Mesendoderm (in vitro differentiated cells): Measurements from ENCODE around the gene UGT3A1.

Experiments
- DNase-seq: peaks from one replicate; pipeline ENCODE4 v3.0.0; 2013
- H2AK5ac ChIP-seq: 2 replicates; pipeline ENCODE4 v1.6.1; 2013; ENCODE audit warnings: low read length, inconsistent platforms
- H2BK120ac ChIP-seq: 2 replicates; pipeline ENCODE4 v1.6.1; 2013; ENCODE audit warnings: low read depth, mild to moderate bottlenecking, low read length, moderate library complexity, mixed read lengths
- H2BK15ac ChIP-seq: replicated peaks from 2 replicates; pipeline ENCODE4 v1.6.1; 2013; ENCODE audit warnings: low read depth, mild to moderate bottlenecking, moderate library complexity
- H2BK5ac ChIP-seq: 2 replicates; pipeline ENCODE4 v1.6.1; 2013; ENCODE audit warnings: low read length, inconsistent platforms
- H3K18ac ChIP-seq: 2 replicates; pipeline ENCODE4 v1.6.1; 2013; ENCODE audit warnings: mild to moderate bottlenecking, low read length, mixed read lengths
- H3K23ac ChIP-seq: one replicate; pipeline ENCODE4 v1.6.1; 2013; ENCODE audit warnings: low read length
- H3K27ac ChIP-seq: 2 replicates; pipeline ENCODE4 v1.5.1; 2013; ENCODE audit warnings: low read depth, mild to moderate bottlenecking, inconsistent platforms, low read length, moderate library complexity
- H3K27me3 ChIP-seq: 2 replicates; pipeline ENCODE4 v1.6.1; 2013; ENCODE audit warnings: low read length, control low read depth, mild to moderate bottlenecking, inconsistent platforms; ENCODE audit not compliant: insufficient read depth, poor library complexity
- H3K36me3 ChIP-seq: 2 replicates; pipeline ENCODE4 v1.6.1; 2013; ENCODE audit warnings: low read length, inconsistent platforms; ENCODE audit not compliant: control insufficient read depth, insufficient read depth
- H3K4ac ChIP-seq: one replicate; pipeline ENCODE4 v1.6.1; 2013; ENCODE audit warnings: low read depth, mild to moderate bottlenecking, low read length, moderate library complexity
- H3K4me1 ChIP-seq: 2 replicates; pipeline ENCODE4 v1.6.1; 2013; ENCODE audit warnings: low read depth, low read length, inconsistent platforms; ENCODE audit not compliant: control insufficient read depth
- H3K4me2 ChIP-seq: 2 replicates; pipeline ENCODE4 v1.6.1; 2013; ENCODE audit warnings: low read length
- H3K4me3 ChIP-seq: 2 replicates; pipeline ENCODE4 v1.5.1; 2013; ENCODE audit warnings: mild to moderate bottlenecking, low read length
- H3K56ac ChIP-seq: one replicate; pipeline ENCODE4 v1.6.1; 2013; ENCODE audit warnings: low read length
- H3K79me1 ChIP-seq: 2 replicates; pipeline ENCODE4 v1.6.1; 2013; ENCODE audit warnings: low read length, inconsistent platforms
- H3K79me2 ChIP-seq: 2 replicates; pipeline ENCODE4 v1.6.1; 2013; ENCODE audit warnings: mild to moderate bottlenecking, low read length; ENCODE audit not compliant: control insufficient read depth, insufficient read depth
- H3K9ac ChIP-seq: 2 replicates; pipeline ENCODE4 v1.6.1; 2013; ENCODE audit warnings: low read length, inconsistent platforms
- H4K5ac ChIP-seq: one replicate; pipeline ENCODE4 v1.6.1; 2013; ENCODE audit warnings: low read length
- H4K8ac ChIP-seq: one replicate; pipeline ENCODE4 v1.6.1; 2013; ENCODE audit warnings: low read depth, mild to moderate bottlenecking, control low read depth, low read length, moderate library complexity
- WGBS: extraction: QIAGEN DNeasy Blood & Tissue Kit; methylation state at CpG from one replicate; pipeline ENCODE4 v1.1.7; 2013; ENCODE audit warnings: low lambda C conversion rate, missing lambda C conversion rate; ENCODE audit not compliant: insufficient coverage; ENCODE audit errors: extremely low coverage; 5-methylcytosine and 5-hydroxymethylcytosine counted together

UGT3A1 gene

DNA sequence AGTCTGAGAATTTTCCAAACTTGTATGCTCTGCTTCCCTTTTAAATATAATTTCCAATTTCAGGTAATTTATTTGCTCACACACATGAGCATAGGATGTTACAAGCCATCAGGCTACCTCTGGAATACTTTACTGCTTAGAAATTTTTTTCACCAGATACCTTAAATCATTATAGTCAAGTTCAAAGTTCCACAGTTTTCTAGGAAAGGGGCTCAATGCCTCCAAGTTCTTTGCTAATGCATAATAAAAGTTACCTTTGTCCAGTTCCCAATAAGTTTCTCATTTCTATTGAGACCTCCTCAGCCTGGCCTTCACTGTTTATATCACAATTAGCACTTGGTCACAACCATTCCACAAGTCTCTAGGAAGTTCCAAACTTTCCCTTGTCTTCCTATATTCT lies 16.2 kb upstream of the UGT3A1 start:
- Histone ChIP-seq H3K27me3 (no peaks in the 10 kb centered on the region), H2BK5ac (no peak overlapping the region), H3K23ac (no peak overlapping the region), H3K36me3 (no peaks in the 10 kb centered on the region), H2BK120ac (no peak overlapping the region), H3K4me1 (no peaks in the 10 kb centered on the region), H3K9ac (no peak overlapping the region), H3K4me3 (no peak overlapping the region), H3K56ac (no peak overlapping the region), H3K4ac (no peak overlapping the region), H3K79me1 (no peaks in the 10 kb centered on the region), H4K8ac (no peak overlapping the region), H3K27ac (no peak overlapping the region), H2AK5ac (no peak overlapping the region), H3K18ac (no peak overlapping the region), H3K4me2 (no peak overlapping the region), H4K5ac (no peak overlapping the region), H2BK15ac (no peak overlapping the region), H3K79me2 (no peaks in the 10 kb centered on the region)
- no peak for DNase-seq

DNA sequence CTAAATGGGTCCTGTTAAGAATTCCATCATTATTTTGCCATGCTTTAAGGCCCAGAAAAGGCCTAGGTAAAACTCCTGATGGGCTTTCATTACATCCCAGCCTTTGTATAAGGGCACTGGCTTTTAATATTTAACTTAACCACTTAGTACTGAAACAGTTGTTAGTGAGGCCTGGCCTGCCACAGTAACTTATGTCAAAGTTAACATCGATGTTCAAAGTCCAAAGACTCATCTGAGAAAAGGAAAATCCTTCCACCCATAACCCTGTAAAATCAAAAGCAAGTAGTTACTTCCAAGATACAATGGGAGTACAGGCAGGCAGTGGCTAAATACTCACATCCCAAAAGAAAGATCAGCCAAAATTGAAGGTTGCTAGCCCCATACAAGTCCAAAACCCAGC lies 15.0 kb upstream of the UGT3A1 start:
- no peak overlapping the region for H2AK5ac ChIP-seq
- H3K18ac ChIP-seq = no peak overlapping the region
- no peak overlapping the region for H3K4me3 ChIP-seq
- H3K4me2 ChIP-seq = no peak overlapping the region
- no peak overlapping the region for H3K4ac ChIP-seq
- H3K23ac ChIP-seq = no peak overlapping the region
- H3K79me1 ChIP-seq = no peaks in the 10 kb centered on the region
- H4K8ac ChIP-seq = no peak overlapping the region
- H2BK120ac ChIP-seq = no peak overlapping the region
- DNase-seq = no peak
- no peaks in the 10 kb centered on the region for H3K27me3 ChIP-seq
- no peak overlapping the region for H3K56ac ChIP-seq
- no peaks in the 10 kb centered on the region for H3K36me3 ChIP-seq
- no peak overlapping the region for H4K5ac ChIP-seq
- H2BK5ac ChIP-seq = no peak overlapping the region
- no peak overlapping the region for H2BK15ac ChIP-seq
- H3K4me1 ChIP-seq = no peaks in the 10 kb centered on the region
- H3K27ac ChIP-seq = no peak overlapping the region
- WGBS = no CpG with 5 or more reads among the region's 1 CpG
- no peak overlapping the region for H3K9ac ChIP-seq
- H3K79me2 ChIP-seq = no peaks in the 10 kb centered on the region

DNA sequence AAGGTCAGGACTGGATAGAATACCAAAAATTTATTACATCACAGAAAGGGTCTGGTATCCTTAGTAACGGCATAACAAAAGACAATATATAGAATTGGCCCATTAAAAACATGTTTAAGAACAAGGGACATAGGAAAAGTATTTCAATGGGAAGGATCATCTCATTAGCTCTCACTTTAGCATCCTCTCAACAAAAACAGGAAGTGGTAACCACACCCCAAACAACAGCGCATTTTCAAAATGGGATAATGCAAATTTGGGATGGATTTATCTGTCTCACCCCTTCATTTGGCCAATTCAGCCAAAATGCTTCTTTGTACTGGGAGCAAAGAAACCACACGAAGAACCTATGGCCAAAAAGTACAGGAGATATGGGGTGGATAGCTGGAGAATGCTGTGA lies 9.8 kb upstream of the UGT3A1 start:
- H3K36me3 ChIP-seq = no peaks in the 10 kb centered on the region
- no peak overlapping the region for H2BK5ac ChIP-seq
- H3K56ac ChIP-seq = no peak overlapping the region
- no peaks in the 10 kb centered on the region for H3K27me3 ChIP-seq
- H4K8ac ChIP-seq = no peak overlapping the region
- H3K4me2 ChIP-seq = no peak overlapping the region
- H3K4ac ChIP-seq = no peak overlapping the region
- H3K23ac ChIP-seq = no peak overlapping the region
- H3K79me1 ChIP-seq = no peaks in the 10 kb centered on the region
- no peak overlapping the region for H4K5ac ChIP-seq
- H2AK5ac ChIP-seq = no peak overlapping the region
- DNase-seq = no peak
- no peak overlapping the region for H3K27ac ChIP-seq
- no peaks in the 10 kb centered on the region for H3K4me1 ChIP-seq
- H3K9ac ChIP-seq = no peak overlapping the region
- no peak overlapping the region for H3K4me3 ChIP-seq
- H2BK120ac ChIP-seq = no peak overlapping the region
- H3K79me2 ChIP-seq = no peaks in the 10 kb centered on the region
- no peak overlapping the region for H3K18ac ChIP-seq
- whole genome bisulfite sequencing = no CpG with 5 or more reads among the region's 3 CpGs
- H2BK15ac ChIP-seq = no peak overlapping the region

- H3K4ac ChIP-seq = no peak overlapping the region
- WGBS = no CpG with 5 or more reads among the region's 1 CpG
- no peak overlapping the region for H3K4me2 ChIP-seq
Observed at GRCh38 chr5:35999547-35999946, 8.4 kb upstream of the UGT3A1 start.

DNA sequence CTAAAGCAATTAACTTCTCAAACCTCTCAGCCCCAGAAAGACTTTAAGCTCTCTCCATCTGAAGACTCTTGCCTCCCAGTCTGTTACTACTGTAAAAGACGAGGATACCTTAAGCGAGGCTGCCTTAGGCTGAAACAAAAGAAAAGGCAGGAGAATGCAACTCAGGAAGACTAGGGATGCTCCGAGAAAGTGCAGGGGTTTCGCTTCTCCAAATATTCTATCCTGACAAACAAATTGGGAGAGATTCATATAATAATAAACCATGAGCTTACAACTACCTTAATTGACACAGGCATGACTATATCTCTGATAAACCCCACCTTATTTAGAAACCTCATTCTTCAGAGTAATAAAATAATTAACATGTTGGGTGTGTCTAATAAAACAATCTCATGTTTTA lies 4.9 kb upstream of the UGT3A1 start:
- no peak overlapping the region for H3K56ac ChIP-seq
- H2BK5ac ChIP-seq = no peak overlapping the region
- no peak overlapping the region for H3K4me3 ChIP-seq
- H3K9ac ChIP-seq = no peak overlapping the region
- DNase-seq = no peak
- no peaks in the 10 kb centered on the region for H3K79me1 ChIP-seq
- H3K23ac ChIP-seq = no peak overlapping the region
- H2AK5ac ChIP-seq = no peak overlapping the region
- no peak overlapping the region for H2BK120ac ChIP-seq
- H3K27ac ChIP-seq = no peak overlapping the region
- no peak overlapping the region for H3K4me2 ChIP-seq
- H3K36me3 ChIP-seq = no peaks in the 10 kb centered on the region
- H3K18ac ChIP-seq = no peak overlapping the region
- WGBS = no CpG with 5 or more reads among the region's 4 CpGs
- no peak overlapping the region for H3K4ac ChIP-seq
- no peaks in the 10 kb centered on the region for H3K79me2 ChIP-seq
- no peak overlapping the region for H4K5ac ChIP-seq
- H2BK15ac ChIP-seq = no peak overlapping the region
- no peaks in the 10 kb centered on the region for H3K27me3 ChIP-seq
- H4K8ac ChIP-seq = no peak overlapping the region
- peaks cover 2% of the 10 kb centered on the region for H3K4me1 ChIP-seq

More at GRCh38 chr5:35999547-35999946, 8.4 kb upstream of the UGT3A1 start:
- H2BK120ac ChIP-seq = no peak overlapping the region
- H4K8ac ChIP-seq = no peak overlapping the region
- H3K36me3 ChIP-seq = no peaks in the 10 kb centered on the region
- no peak overlapping the region for H2BK15ac ChIP-seq
- H3K4me1 ChIP-seq = no peaks in the 10 kb centered on the region
- no peaks in the 10 kb centered on the region for H3K27me3 ChIP-seq
- no peak overlapping the region for H4K5ac ChIP-seq
- no peak overlapping the region for H3K27ac ChIP-seq
- no peaks in the 10 kb centered on the region for H3K79me1 ChIP-seq
- no peak overlapping the region for H2AK5ac ChIP-seq
- H3K18ac ChIP-seq = no peak overlapping the region
- no peaks in the 10 kb centered on the region for H3K79me2 ChIP-seq
- DNase-seq = no peak
- no peak overlapping the region for H3K56ac ChIP-seq
- H3K23ac ChIP-seq = no peak overlapping the region
- no peak overlapping the region for H3K9ac ChIP-seq
- no peak overlapping the region for H3K4me3 ChIP-seq
- no peak overlapping the region for H2BK5ac ChIP-seq

DNA sequence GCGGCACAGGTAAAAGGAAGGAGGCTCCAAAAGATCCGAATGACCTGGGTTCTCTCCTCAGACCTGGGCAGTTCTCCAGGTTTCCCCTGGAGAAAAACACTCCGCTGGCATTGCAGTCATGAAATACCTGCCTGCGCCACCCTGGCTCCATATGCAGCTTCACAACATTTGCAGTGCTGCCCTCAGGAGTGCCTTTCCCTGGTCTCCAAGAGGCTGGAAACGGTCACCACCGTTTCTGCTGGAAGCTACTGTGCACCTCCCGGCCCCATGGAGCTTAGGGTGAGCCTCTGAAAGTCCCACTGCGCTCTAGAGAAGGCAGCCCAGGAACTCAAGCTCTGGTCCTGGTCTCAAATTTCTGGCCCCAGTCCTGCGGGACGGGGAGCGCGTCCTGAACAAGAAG lies 670 bp downstream of the UGT3A1 start:
- H3K36me3 ChIP-seq = no peaks in the 10 kb centered on the region
- no peak overlapping the region for H4K8ac ChIP-seq
- no CpG with 5 or more reads among the region's 12 CpGs for WGBS
- H3K27ac ChIP-seq = no peak overlapping the region
- peak overlapping the region; percentile 71 for H3K9ac ChIP-seq
- H3K4me3 ChIP-seq = peak overlapping the region; percentile 41
- H2BK15ac ChIP-seq = no peak overlapping the region
- DNase-seq = peak; percentile 38
- H3K4me1 ChIP-seq = peaks cover 2% of the 10 kb centered on the region
- H2AK5ac ChIP-seq = no peak overlapping the region
- H2BK5ac ChIP-seq = no peak overlapping the region
- H3K27me3 ChIP-seq = no peaks in the 10 kb centered on the region
- H2BK120ac ChIP-seq = no peak overlapping the region
- peak overlapping the region; percentile 91 for H3K4me2 ChIP-seq
- H3K18ac ChIP-seq = no peak overlapping the region
- H3K23ac ChIP-seq = no peak overlapping the region
- no peaks in the 10 kb centered on the region for H3K79me1 ChIP-seq
- H4K5ac ChIP-seq = no peak overlapping the region
- no peak overlapping the region for H3K4ac ChIP-seq
- peak overlapping the region; percentile 77 for H3K56ac ChIP-seq
- H3K79me2 ChIP-seq = no peaks in the 10 kb centered on the region
